ENCODE results near the gene MPEG1.
A peak's percentile ranks its signal among the peaks of the same experiment; 100 is the strongest.

MPEG1 gene

GRCh38 chr11:59224351-59224928 is 11.7 kb upstream of the MPEG1 start:
- Mint-ChIP-seq H3K27ac (no peak overlapping the region), H3K4me3 (no peak overlapping the region), H3K9me3 (ENCODE audit: low read depth) (no peaks in the 10 kb centered on the region), H3K36me3 (no peaks in the 10 kb centered on the region), H3K4me1 (ENCODE audit: low read depth) (no peaks in the 10 kb centered on the region), H3K27me3 (peaks cover 3% of the 10 kb centered on the region)

GRCh38 chr11:59223611-59224010 is 10.9 kb upstream of the MPEG1 start:
- Mint-ChIP-seq H3K4me1 (ENCODE audit: low read depth) (no peaks in the 10 kb centered on the region), H3K27ac (no peak overlapping the region), H3K36me3 (no peaks in the 10 kb centered on the region), H3K4me3 (no peak overlapping the region), H3K9me3 (ENCODE audit: low read depth) (no peaks in the 10 kb centered on the region), H3K27me3 (peaks cover 3% of the 10 kb centered on the region)

GRCh38 chr11:59223177-59223576 is 10.4 kb upstream of the MPEG1 start:
- no peaks in the 10 kb centered on the region for H3K36me3 Mint-ChIP-seq
- H3K9me3 Mint-ChIP-seq (ENCODE audit: low read depth), result no peaks in the 10 kb centered on the region
- H3K4me1 Mint-ChIP-seq (ENCODE audit: low read depth), result no peaks in the 10 kb centered on the region
- H3K27me3 Mint-ChIP-seq, result peaks cover 3% of the 10 kb centered on the region
- no peak overlapping the region for H3K4me3 Mint-ChIP-seq
- no peak overlapping the region for H3K27ac Mint-ChIP-seq

- H3K27ac Mint-ChIP-seq, result no peak overlapping the region
- peaks cover 3% of the 10 kb centered on the region for H3K27me3 Mint-ChIP-seq
- H3K4me3 Mint-ChIP-seq, result no peak overlapping the region
- peaks cover under 1% of the 10 kb centered on the region for H3K4me1 Mint-ChIP-seq (ENCODE audit: low read depth)
- no peaks in the 10 kb centered on the region for H3K9me3 Mint-ChIP-seq (ENCODE audit: low read depth)
- no peaks in the 10 kb centered on the region for H3K36me3 Mint-ChIP-seq
Measured at GRCh38 chr11:59222464-59223060, 9.8 kb upstream of the MPEG1 start.

- H3K27me3 Mint-ChIP-seq, result peaks cover 3% of the 10 kb centered on the region
- no peaks in the 10 kb centered on the region for H3K9me3 Mint-ChIP-seq (ENCODE audit: low read depth)
- H3K4me1 Mint-ChIP-seq (ENCODE audit: low read depth), result peaks cover 12% of the 10 kb centered on the region
- no peaks in the 10 kb centered on the region for H3K36me3 Mint-ChIP-seq
- no peak overlapping the region for H3K4me3 Mint-ChIP-seq
- no peak overlapping the region for H3K27ac Mint-ChIP-seq
Measured at GRCh38 chr11:59221441-59221840, 8.7 kb upstream of the MPEG1 start.

- Mint-ChIP-seq H3K27ac (no peak overlapping the region), H3K4me3 (no peak overlapping the region), H3K4me1 (ENCODE audit: low read depth) (peaks cover 13% of the 10 kb centered on the region), H3K9me3 (ENCODE audit: low read depth) (no peaks in the 10 kb centered on the region), H3K36me3 (no peaks in the 10 kb centered on the region), H3K27me3 (no peaks in the 10 kb centered on the region)
Measured at GRCh38 chr11:59219836-59220235, 7.1 kb upstream of the MPEG1 start.

GRCh38 chr11:59218893-59219292 is 6.2 kb upstream of the MPEG1 start:
- Mint-ChIP-seq H3K4me3 (no peak overlapping the region), H3K4me1 (ENCODE audit: low read depth) (peaks cover 13% of the 10 kb centered on the region), H3K27ac (no peak overlapping the region), H3K27me3 (no peaks in the 10 kb centered on the region), H3K36me3 (no peaks in the 10 kb centered on the region), H3K9me3 (ENCODE audit: low read depth) (no peaks in the 10 kb centered on the region)

GRCh38 chr11:59218319-59218718 is 5.6 kb upstream of the MPEG1 start:
- Mint-ChIP-seq H3K36me3 (no peaks in the 10 kb centered on the region), H3K4me3 (no peak overlapping the region), H3K4me1 (ENCODE audit: low read depth) (peaks cover 13% of the 10 kb centered on the region), H3K9me3 (ENCODE audit: low read depth) (no peaks in the 10 kb centered on the region), H3K27me3 (no peaks in the 10 kb centered on the region), H3K27ac (no peak overlapping the region)

- H3K4me3 Mint-ChIP-seq, result no peak overlapping the region
- H3K36me3 Mint-ChIP-seq, result no peaks in the 10 kb centered on the region
- H3K27me3 Mint-ChIP-seq, result no peaks in the 10 kb centered on the region
- H3K9me3 Mint-ChIP-seq (ENCODE audit: low read depth), result no peaks in the 10 kb centered on the region
- H3K4me1 Mint-ChIP-seq (ENCODE audit: low read depth), result peaks cover 13% of the 10 kb centered on the region
- H3K27ac Mint-ChIP-seq, result no peak overlapping the region
Measured at GRCh38 chr11:59216641-59217564, 4.2 kb upstream of the MPEG1 start.

- Mint-ChIP-seq H3K27me3 (no peaks in the 10 kb centered on the region), H3K4me1 (ENCODE audit: low read depth) (peaks cover 17% of the 10 kb centered on the region), H3K9me3 (ENCODE audit: low read depth) (no peaks in the 10 kb centered on the region), H3K27ac (no peak overlapping the region), H3K36me3 (no peaks in the 10 kb centered on the region), H3K4me3 (no peak overlapping the region)
Measured at GRCh38 chr11:59214141-59214893, 1.6 kb upstream of the MPEG1 start.

GRCh38 chr11:59212222-59212621 is 505 bp downstream of the MPEG1 start:
- Mint-ChIP-seq H3K27me3 (no peaks in the 10 kb centered on the region), H3K4me3 (no peak overlapping the region), H3K4me1 (ENCODE audit: low read depth) (peaks cover 34% of the 10 kb centered on the region), H3K27ac (no peak overlapping the region), H3K36me3 (no peaks in the 10 kb centered on the region), H3K9me3 (ENCODE audit: low read depth) (no peaks in the 10 kb centered on the region)

GRCh38 chr11:59208956-59209355 is 3.8 kb downstream of the MPEG1 start:
- no peak overlapping the region for H3K27ac Mint-ChIP-seq
- peaks cover 31% of the 10 kb centered on the region for H3K4me1 Mint-ChIP-seq (ENCODE audit: low read depth)
- H3K36me3 Mint-ChIP-seq, result no peaks in the 10 kb centered on the region
- H3K9me3 Mint-ChIP-seq (ENCODE audit: low read depth), result no peaks in the 10 kb centered on the region
- H3K4me3 Mint-ChIP-seq, result peak overlapping the region; percentile 17
- H3K27me3 Mint-ChIP-seq, result no peaks in the 10 kb centered on the region

GRCh38 chr11:59207988-59208451 is 4.7 kb downstream of the MPEG1 start:
- no peaks in the 10 kb centered on the region for H3K9me3 Mint-ChIP-seq (ENCODE audit: low read depth)
- H3K4me1 Mint-ChIP-seq (ENCODE audit: low read depth), result peaks cover 31% of the 10 kb centered on the region
- H3K27ac Mint-ChIP-seq, result peak overlapping the region; percentile 64
- H3K27me3 Mint-ChIP-seq, result no peaks in the 10 kb centered on the region
- peaks cover 2% of the 10 kb centered on the region for H3K36me3 Mint-ChIP-seq
- peak overlapping the region; percentile 32 for H3K4me3 Mint-ChIP-seq

- Mint-ChIP-seq H3K9me3 (ENCODE audit: low read depth) (no peaks in the 10 kb centered on the region), H3K36me3 (peaks cover 4% of the 10 kb centered on the region), H3K4me3 (no peak overlapping the region), H3K27me3 (no peaks in the 10 kb centered on the region), H3K27ac (no peak overlapping the region), H3K4me1 (ENCODE audit: low read depth) (peaks cover 31% of the 10 kb centered on the region)
Measured at GRCh38 chr11:59206635-59207034, 6.1 kb downstream of the MPEG1 start.

- no peaks in the 10 kb centered on the region for H3K27me3 Mint-ChIP-seq
- H3K4me3 Mint-ChIP-seq, result no peak overlapping the region
- H3K4me1 Mint-ChIP-seq (ENCODE audit: low read depth), result peaks cover 34% of the 10 kb centered on the region
- no peak overlapping the region for H3K27ac Mint-ChIP-seq
- H3K36me3 Mint-ChIP-seq, result peaks cover 4% of the 10 kb centered on the region
- H3K9me3 Mint-ChIP-seq (ENCODE audit: low read depth), result no peaks in the 10 kb centered on the region
Measured at GRCh38 chr11:59205648-59206047, 7.1 kb downstream of the MPEG1 start.
